ENCODE data around the gene PITRM1.

DNA sequence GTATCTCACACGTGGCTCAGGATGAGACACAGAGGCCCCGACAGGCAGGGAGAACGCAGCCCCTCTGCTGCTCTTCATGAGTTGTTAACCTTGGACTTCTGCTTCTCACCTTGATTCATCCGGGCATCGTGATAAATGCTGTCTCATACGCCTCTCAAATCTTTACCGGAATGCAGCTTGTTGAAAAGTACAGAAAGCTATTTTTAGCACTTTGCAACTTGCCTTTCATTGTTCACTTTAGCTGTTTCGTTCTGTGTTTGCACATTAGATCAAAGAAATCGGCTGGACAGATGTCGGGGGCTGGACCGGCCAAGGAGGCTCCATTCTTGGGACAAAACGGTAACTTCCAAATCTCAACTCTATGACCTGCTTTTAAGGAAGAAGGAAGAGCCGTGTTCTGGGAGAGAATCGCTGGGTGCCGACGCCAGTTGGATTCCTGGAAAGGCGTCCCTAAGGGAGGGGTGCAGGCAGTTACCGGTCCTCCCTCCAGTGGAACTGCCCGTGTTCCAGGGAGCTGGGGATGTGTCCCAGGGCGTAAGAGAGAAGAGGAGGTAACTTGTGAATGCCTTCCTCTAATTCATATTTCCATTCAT, 56.0 kb downstream of the PITRM1 start:
- TF ChIP-seq, protein P1, sequence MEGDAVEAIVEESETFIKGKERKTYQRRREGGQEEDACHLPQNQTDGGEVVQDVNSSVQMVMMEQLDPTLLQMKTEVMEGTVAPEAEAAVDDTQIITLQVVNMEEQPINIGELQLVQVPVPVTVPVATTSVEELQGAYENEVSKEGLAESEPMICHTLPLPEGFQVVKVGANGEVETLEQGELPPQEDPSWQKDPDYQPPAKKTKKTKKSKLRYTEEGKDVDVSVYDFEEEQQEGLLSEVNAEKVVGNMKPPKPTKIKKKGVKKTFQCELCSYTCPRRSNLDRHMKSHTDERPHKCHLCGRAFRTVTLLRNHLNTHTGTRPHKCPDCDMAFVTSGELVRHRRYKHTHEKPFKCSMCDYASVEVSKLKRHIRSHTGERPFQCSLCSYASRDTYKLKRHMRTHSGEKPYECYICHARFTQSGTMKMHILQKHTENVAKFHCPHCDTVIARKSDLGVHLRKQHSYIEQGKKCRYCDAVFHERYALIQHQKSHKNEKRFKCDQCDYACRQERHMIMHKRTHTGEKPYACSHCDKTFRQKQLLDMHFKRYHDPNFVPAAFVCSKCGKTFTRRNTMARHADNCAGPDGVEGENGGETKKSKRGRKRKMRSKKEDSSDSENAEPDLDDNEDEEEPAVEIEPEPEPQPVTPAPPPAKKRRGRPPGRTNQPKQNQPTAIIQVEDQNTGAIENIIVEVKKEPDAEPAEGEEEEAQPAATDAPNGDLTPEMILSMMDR (IDR thresholded peaks at IDR 0.05; ENCODE audit: extremely low read depth in 1 of 2, insufficient read depth in 1 of 2, low read depth in 1 of 2, low read length in 2 of 2): no peak
- TF ChIP-seq, protein P2, sequence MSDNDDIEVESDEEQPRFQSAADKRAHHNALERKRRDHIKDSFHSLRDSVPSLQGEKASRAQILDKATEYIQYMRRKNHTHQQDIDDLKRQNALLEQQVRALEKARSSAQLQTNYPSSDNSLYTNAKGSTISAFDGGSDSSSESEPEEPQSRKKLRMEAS (IDR thresholded peaks at IDR 0.05; ENCODE audit: insufficient read depth, insufficient read length): no peak
- TF ChIP-seq POLR2A (IDR thresholded peaks at IDR 0.05; ENCODE audit: low read depth, low read length) (no peak), GATA2 (IDR thresholded peaks at IDR 0.05; ENCODE audit: insufficient read depth, insufficient read length, low read depth, low read length) (no peak), POLR2AphosphoS5 (IDR thresholded peaks at IDR 0.05; ENCODE audit: insufficient read depth, low read depth, low read length) (no peak), EZH2 (IDR thresholded peaks at IDR 0.05; ENCODE audit: borderline replicate concordance, low read depth, low read length, severe bottlenecking) (no peak), MYC (IDR thresholded peaks at IDR 0.05; ENCODE audit: low read depth, low read length) (no peak), FOS (IDR thresholded peaks at IDR 0.05; ENCODE audit: borderline replicate concordance, insufficient read depth, low read length) (no peak)

All from endothelial cell of umbilical vein (primary cell).